Body of pancreas (tissue), 4 donors: ENCODE results near the gene AFF3.

Experiments used
- CTCF ChIP-seq, 7 experiments: fragments of 450-650 bp in 4 of 7; fragments of 200-600 bp in 3 of 7; sonication (generic) in 3 of 7; IDR thresholded peaks; one replicate each; pipeline ENCODE4 v1.5.1; 2016 to 2019; ENCODE audit warnings: antibody characterized with exemption in 7 of 7
- POLR2A ChIP-seq, 3 donors: fragments of 450-650 bp; IDR thresholded peaks; one replicate each; pipeline ENCODE4 v1.6.1; 2016; ENCODE audit warnings: antibody characterized with exemption in 3 of 3, mild to moderate bottlenecking in 2 of 3

- TF ChIP-seq CTCF (IDR thresholded peaks at IDR 0.05), result no peak
- TF ChIP-seq POLR2A (IDR thresholded peaks at IDR 0.05), result no peak
Measured at GRCh38 chr2:100018341-100019193, 123.8 kb downstream of the AFF3 start.
